H1 (cell line): Measurements from ENCODE around the gene NPTN. TPM values are rescaled to one million over a fixed set of nuclear protein-coding genes. Genes with fewer than 3 reads are reported as not detected.

Experiments
- ASH2L ChIP-seq: fragments of 200-600, 300-600 bp; sonication (generic); IDR thresholded peaks from one replicate; pipeline ENCODE4 v1.7.1; 2017; ENCODE audit warnings: low read length
- BACH1 ChIP-seq: IDR thresholded peaks from 2 replicates; pipeline ENCODE4 v1.6.1; 2012; ENCODE audit warnings: low read length, improper control_type of control experiment
- CBX5 ChIP-seq: fragments of 300-800, 300-1000 bp; sonication (generic); IDR thresholded peaks from 2 replicates; pipeline ENCODE4 v1.7.1; 2016; ENCODE audit warnings: antibody characterized with exemption, low read length, low read depth
- POLR2A ChIP-seq, 2 experiments: IDR thresholded peaks; 1 replicate in 1 of 2; 2 replicates in 1 of 2; pipeline ENCODE4 v1.6.1; 2011; ENCODE audit warnings: low read depth in 2 of 2, low read length in 2 of 2, mild to moderate bottlenecking in 2 of 2; ENCODE audit errors: control extremely low read depth in 1 of 2
- SP2 ChIP-seq: IDR thresholded peaks from 2 replicates; pipeline ENCODE4 v1.6.1; 2012; ENCODE audit warnings: mild to moderate bottlenecking, low read length, inconsistent platforms
- polyA plus RNA-seq, 7 experiments: library from polyadenylated mRNA; depleted of rRNA in 3 of 7; stranded (reverse) in 5 of 7; unstranded in 2 of 7; fragments of >200 nt in 5 of 7; fragments of 200-250 nt in 2 of 7; gene quantifications; 1 replicate in 5 of 7; 2 replicates in 1 of 7; 4 replicates in 1 of 7; pipeline versions ENCODE4 v1.2.1 to v1.2.3, GENCODE V29; 2011 to 2013; ENCODE audit warnings: missing spikeins in 2 of 7, mixed read lengths in 2 of 7
- total RNA-seq: library from RNA; stranded (reverse); fragmentation: NEBNext Ultra II Directional; extraction: Animal tissue kit (Norgen Biotek cat#: 25700); gene quantifications from 2 replicates; pipeline ENCODE4 v1.2.1, GENCODE V29; 2021
- TF ChIP-seq, protein P1 (sequence below): fragments of 300-600 bp; sonication (generic); IDR thresholded peaks from 2 replicates; pipeline ENCODE4 v1.7.1; 2012; ENCODE audit warnings: low read length, moderate library complexity, mild to moderate bottlenecking, inconsistent platforms; ENCODE audit not compliant: insufficient replicate concordance

Gene NPTN
- total and polyA plus RNA-seq, 2 of the 8 experiments (the other 6 are each of a cell fraction or from before 2014, with no cell fraction given), result 67.0 to 113 TPM

GRCh38 chr15:73647259-73648013, 14.2 kb upstream of the NPTN start (continued):
- no peak for TF ChIP-seq BACH1
- TF ChIP-seq, protein P1, sequence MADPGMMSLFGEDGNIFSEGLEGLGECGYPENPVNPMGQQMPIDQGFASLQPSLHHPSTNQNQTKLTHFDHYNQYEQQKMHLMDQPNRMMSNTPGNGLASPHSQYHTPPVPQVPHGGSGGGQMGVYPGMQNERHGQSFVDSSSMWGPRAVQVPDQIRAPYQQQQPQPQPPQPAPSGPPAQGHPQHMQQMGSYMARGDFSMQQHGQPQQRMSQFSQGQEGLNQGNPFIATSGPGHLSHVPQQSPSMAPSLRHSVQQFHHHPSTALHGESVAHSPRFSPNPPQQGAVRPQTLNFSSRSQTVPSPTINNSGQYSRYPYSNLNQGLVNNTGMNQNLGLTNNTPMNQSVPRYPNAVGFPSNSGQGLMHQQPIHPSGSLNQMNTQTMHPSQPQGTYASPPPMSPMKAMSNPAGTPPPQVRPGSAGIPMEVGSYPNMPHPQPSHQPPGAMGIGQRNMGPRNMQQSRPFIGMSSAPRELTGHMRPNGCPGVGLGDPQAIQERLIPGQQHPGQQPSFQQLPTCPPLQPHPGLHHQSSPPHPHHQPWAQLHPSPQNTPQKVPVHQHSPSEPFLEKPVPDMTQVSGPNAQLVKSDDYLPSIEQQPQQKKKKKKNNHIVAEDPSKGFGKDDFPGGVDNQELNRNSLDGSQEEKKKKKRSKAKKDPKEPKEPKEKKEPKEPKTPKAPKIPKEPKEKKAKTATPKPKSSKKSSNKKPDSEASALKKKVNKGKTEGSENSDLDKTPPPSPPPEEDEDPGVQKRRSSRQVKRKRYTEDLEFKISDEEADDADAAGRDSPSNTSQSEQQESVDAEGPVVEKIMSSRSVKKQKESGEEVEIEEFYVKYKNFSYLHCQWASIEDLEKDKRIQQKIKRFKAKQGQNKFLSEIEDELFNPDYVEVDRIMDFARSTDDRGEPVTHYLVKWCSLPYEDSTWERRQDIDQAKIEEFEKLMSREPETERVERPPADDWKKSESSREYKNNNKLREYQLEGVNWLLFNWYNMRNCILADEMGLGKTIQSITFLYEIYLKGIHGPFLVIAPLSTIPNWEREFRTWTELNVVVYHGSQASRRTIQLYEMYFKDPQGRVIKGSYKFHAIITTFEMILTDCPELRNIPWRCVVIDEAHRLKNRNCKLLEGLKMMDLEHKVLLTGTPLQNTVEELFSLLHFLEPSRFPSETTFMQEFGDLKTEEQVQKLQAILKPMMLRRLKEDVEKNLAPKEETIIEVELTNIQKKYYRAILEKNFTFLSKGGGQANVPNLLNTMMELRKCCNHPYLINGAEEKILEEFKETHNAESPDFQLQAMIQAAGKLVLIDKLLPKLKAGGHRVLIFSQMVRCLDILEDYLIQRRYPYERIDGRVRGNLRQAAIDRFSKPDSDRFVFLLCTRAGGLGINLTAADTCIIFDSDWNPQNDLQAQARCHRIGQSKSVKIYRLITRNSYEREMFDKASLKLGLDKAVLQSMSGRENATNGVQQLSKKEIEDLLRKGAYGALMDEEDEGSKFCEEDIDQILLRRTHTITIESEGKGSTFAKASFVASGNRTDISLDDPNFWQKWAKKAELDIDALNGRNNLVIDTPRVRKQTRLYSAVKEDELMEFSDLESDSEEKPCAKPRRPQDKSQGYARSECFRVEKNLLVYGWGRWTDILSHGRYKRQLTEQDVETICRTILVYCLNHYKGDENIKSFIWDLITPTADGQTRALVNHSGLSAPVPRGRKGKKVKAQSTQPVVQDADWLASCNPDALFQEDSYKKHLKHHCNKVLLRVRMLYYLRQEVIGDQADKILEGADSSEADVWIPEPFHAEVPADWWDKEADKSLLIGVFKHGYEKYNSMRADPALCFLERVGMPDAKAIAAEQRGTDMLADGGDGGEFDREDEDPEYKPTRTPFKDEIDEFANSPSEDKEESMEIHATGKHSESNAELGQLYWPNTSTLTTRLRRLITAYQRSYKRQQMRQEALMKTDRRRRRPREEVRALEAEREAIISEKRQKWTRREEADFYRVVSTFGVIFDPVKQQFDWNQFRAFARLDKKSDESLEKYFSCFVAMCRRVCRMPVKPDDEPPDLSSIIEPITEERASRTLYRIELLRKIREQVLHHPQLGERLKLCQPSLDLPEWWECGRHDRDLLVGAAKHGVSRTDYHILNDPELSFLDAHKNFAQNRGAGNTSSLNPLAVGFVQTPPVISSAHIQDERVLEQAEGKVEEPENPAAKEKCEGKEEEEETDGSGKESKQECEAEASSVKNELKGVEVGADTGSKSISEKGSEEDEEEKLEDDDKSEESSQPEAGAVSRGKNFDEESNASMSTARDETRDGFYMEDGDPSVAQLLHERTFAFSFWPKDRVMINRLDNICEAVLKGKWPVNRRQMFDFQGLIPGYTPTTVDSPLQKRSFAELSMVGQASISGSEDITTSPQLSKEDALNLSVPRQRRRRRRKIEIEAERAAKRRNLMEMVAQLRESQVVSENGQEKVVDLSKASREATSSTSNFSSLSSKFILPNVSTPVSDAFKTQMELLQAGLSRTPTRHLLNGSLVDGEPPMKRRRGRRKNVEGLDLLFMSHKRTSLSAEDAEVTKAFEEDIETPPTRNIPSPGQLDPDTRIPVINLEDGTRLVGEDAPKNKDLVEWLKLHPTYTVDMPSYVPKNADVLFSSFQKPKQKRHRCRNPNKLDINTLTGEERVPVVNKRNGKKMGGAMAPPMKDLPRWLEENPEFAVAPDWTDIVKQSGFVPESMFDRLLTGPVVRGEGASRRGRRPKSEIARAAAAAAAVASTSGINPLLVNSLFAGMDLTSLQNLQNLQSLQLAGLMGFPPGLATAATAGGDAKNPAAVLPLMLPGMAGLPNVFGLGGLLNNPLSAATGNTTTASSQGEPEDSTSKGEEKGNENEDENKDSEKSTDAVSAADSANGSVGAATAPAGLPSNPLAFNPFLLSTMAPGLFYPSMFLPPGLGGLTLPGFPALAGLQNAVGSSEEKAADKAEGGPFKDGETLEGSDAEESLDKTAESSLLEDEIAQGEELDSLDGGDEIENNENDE, result no peak
- TF ChIP-seq CBX5, result no peak
- no peak for TF ChIP-seq POLR2A (IDR thresholded peaks at IDR 0.05; ENCODE audit: control extremely low read depth in 1 of 2, low read depth in 2 of 2, low read length in 2 of 2)
- TF ChIP-seq SP2, result no peak
- TF ChIP-seq ASH2L, result no peak
- TF ChIP-seq, all 59 proteins: peak for 0
